GM18909 (cell line): ENCODE data around the gene CALD1.

Experiments
- ATAC-seq: cut with Tn5 transposase; IDR thresholded peaks from one replicate; pipeline ENCODE4 v1.9.1; 2021; ENCODE audit warnings: mild to moderate bottlenecking; ENCODE audit not compliant: unreplicated experiment, poor library complexity

The CALD1 gene

GRCh38 chr7:134986363-134987251 lies 207.2 kb downstream of the CALD1 start, which contains the start of gene AGBL3:
AGBL3 (plus strand) TSS chr7:134986508; CDS start chr7:134987934, 1,426 bp downstream.
- peak; percentile 94 for ATAC-seq

DNA sequence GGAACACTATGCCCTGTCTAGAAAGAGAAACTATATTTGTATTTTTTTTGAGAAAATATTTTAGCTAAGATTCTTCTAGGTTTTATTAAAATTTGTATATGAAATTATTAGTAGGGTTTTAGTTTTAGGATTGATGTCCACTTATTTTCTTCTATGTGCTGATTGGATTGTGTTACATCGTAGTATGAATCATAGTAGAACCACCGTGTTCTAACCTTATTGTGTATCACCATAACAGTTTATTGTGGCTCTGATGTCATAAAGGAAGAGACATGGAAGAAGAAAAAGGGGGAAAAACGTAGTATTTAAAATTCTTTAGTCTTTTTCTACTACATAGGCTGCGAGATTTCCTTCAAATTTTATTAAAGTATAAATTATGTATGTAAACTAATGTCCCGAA lies 208.7 kb downstream of the CALD1 start:
- ATAC-seq, result no peak

DNA sequence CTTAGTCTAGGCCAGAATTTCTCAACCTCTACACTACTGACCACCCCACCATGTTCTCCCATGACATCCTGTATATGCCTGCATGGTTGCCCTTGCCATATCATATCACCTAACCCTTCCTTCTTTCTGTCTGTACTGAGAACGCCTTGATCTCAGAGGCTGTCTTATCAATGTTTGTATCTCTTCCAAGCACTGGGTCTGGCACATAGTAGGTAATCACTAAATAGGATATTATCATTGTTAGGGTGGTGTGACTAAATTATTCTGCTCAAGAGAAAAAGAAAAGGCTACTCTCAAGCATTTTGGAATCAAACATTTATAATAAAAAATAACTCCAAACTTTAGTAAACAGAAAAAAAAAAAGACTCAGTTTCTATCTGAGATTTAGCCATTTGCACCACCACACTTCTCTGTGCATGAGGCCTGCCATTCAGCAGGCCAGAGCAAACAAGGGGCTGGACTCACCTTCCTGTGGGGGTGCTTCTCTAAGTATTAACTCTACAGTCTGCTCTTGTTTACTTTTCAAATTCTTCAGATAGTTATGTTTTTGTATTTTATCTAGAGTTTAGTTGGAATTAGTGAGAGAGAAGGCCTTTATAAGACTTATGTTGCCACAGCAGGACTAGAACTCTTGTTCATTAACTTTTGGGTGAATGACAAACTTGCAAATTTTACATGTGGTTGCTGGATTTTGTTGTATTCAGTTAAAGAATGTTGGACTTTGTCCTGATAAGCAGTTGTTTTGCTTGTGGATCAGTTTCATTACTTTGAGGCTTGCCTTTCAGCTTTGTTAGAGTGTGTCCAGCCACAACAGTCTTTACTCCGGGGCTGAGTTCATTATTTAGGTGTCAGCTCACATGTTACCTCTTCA lies 212.3 kb downstream of the CALD1 start:
- peak; percentile 16 for ATAC-seq

DNA sequence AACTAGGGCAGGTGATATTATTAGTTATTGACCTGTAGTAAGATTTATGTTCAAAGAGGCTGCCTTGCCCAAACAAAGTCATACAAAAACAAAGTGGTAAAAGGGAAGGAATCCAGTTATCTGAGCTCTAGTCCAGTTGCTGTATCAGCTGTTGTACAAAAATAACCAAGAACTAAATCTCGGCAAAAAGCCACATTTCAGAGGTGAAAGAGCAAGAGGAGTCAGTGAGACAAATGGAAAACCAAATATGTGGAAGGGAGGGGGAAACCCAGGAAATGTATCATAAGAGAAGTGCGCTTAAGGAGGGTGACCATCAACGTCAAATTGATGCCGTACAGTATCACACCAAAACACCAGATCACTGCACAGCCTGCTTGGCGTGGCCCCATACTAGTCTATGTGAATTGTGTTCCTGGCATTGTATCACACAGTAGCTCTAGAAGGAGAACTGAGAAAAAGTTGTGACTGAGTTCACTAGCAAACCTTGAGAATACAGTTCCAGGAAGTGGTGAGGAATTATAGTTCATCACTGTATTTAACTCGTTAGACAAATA lies 213.3 kb downstream of the CALD1 start:
- ATAC-seq, result peak; percentile 71

GRCh38 chr7:134993877-134994456 lies 214.5 kb downstream of the CALD1 start:
- no peak for ATAC-seq

DNA sequence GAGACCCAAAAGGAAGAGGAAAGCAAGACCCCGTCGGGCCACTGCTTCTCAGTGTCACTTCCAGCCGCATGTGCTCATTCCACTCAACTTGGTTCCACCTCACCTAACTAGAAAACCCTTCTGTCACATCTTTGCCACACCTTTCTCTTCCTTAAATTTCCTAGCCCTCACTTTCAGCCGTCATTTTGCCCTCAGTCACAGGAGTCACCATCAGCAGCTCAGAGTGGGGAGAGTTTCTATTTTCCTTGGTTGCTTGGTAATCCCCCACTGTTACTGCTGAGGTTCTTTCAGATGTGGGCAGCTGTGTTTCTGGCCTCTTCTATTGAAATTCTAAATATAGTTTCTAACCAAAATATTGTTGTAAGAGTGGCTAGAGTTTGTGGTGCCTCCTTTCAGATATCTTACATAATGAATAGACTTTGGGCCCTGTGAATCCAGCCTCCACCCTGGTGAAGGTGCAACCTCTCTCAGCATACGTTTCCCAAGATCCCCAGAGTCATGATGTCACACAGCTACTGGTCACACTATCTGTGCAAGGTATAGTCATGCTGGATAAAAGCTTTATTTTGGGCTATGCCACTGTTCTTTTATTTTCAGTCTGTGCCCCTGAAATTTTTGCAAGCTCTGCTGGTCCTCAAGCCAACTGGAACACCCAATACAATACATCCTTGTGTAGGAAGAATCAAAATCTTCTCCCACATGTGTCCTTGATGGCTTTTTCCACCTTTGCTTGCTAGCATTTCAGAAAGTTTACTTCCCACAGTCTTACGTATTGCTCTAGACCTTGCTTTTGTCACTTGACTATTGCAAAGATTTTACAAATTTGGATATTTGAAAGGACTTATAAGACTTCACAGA lies 216.0 kb downstream of the CALD1 start:
- ATAC-seq, result peak; percentile 50

DNA sequence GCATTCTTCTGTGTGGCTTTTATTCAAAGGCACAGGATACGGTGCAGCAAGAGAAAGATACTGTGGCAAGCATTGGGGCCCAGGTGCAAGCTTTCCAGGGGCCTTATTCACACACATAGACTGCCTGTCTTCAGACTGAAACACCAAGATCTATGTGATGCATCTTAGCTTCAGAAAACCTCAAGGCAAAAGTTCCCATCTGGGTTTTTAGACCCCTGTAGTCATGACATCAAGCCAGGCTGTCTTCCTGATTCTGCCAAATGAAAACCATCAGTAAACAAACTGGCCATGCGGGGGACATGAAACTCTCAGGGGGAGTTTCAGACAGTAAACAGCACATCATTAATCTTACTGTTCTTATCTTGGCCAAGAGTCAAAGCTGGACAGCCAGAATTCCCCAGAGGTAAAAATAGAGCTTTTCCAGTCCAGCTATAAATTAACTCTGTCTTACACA lies 216.7 kb downstream of the CALD1 start:
- ATAC-seq, result peak; percentile 42

- ATAC-seq, result no peak
These were observed 217.9 kb downstream of the CALD1 start for GRCh38 chr7:134997214-134997885.

DNA sequence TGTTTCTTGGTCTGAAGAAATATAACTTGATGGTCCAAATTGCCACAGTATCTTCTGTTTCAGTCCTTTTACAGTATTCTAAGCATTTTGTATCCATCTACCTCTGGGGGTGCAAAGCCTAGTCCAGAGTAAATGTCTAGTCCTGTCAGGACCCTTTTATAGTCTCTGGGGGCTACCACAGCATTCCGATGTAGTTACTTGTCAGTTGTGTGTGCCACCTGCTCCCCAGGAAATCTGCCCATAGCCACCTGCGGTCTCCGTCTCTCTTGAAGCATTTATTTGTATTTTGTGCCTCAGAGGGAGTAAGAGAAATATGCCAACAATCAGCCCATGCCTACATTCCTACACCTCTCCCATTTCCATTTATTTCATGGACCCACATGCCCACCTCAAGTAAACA lies 219.7 kb downstream of the CALD1 start:
- no peak for ATAC-seq

DNA sequence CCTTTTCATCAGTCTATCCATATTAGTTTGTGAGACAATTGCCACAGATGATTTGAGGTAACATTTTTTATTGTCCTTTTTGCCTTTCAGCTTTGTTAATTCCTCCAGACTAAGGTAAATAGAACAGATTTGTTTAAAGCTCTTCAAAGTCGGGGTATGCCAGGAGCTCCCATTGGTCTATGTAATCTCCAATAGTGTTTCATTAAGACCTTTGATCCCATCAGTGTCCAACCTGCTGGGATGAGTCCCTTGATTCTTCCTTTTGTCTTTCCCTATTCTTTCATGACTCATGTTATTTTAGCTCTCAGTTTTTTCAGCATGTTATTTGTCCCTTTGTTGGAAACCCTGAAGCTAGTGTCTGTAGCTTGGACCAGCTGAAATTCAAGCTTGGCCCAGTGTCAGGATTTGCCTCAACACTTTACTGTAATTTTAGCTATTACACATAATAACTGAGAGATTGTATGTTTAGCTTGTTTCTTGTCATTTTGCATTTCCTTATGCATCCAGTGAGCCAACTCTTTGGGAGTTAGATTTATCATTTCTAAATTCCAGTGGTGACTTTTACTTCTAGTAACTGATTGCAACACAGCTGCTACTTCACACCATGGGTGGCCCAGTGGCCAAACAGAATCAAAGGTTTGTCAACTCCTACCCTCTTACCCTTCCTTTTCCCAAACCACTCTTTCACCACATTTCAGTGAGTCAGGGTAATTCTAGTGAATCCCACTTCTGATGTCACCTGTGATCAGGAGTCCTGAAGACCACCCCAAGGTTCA lies 222.1 kb downstream of the CALD1 start:
- no peak for ATAC-seq

DNA sequence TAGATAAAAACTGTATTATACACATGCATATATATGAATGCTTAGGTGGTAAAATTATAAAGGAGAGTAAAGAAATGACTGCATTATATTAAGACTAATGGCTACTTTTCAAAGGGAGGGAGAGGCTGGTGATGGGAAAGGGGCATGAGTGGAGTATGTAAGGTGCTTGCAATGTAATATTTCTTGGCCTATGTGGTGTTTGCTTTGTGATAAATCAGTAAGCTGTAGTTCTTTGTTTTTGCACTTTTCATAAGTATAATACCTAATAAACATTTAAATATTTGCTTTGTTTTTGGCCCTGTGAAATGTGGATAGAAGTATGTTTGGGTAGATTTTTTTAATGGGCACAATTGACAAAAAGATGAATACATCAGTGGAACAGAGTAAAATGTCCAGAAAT lies 232.8 kb downstream of the CALD1 start:
- no peak for ATAC-seq
